ENCODE data around the gene MGAT2.

DNA sequence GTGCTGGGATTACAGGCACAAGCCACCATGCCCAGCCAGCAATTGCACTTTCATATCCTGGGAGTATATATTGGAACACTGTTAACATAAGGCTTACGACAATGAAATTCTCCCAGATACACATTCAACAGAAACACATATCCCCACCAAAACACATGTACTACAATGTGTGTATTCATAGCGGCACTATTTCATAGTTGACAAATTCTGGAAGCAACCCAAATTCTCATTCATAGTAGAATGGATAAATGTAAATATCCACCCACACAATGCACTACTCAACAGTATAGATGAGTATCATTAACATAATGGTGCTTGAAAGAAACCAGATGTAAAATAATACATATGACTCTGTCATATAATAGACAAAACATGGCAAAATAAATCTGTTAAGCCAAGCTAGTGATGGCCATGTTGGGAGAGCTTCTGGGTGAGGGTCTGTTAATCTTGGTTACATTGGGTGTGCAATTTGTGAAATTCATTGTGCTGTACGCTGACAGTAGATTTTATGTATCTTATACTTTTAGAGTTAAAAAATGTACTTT is 17.0 kb downstream of the MGAT2 start:
- no peak for TF ChIP-seq CTCF (IDR thresholded peaks at IDR 0.05 in 8 of 11, conservative IDR thresholded peaks at IDR 0.05 in 3 of 11)
- no peak for TF ChIP-seq POLR2AphosphoS5 (IDR thresholded peaks at IDR 0.05)

All from spleen (tissue), 7 donors.